ENCODE results near the gene EDN3. TPM values are rescaled to one million over a fixed set of nuclear protein-coding genes. Genes with fewer than 3 reads are reported as not detected.

The EDN3 gene
- total RNA-seq, 1 experiment from 2014 or later: not detected

DNA sequence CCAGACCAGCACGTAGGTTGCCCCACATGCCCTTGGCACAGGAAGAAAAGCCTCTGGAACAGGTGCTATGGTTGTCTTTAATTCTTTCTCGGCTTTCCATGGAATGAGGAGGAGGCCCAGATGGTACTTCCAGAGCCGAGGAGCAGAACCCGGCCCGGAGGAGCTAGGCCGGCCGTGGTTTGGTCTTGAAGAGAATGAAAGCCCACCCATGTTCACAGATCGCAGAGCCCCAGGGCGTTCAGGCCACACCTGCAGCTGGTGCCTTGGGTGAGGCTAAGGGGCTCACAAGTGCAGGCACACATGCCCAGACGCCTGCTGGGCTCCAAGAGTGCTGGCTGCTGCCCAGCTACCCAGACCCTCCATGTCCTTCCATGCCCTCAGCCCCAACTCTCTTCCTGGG is 20.0 kb downstream of the EDN3 start:
- Histone ChIP-seq H3K27me3 (replicated peaks) (peaks cover 39% of the 10 kb centered on the region), H3K4me3 (no peak overlapping the region), H3K9me3 (replicated peaks) (no peaks in the 10 kb centered on the region), H3K4me1 (replicated peaks) (no peaks in the 10 kb centered on the region), H3K36me3 (no peaks in the 10 kb centered on the region), H3K27ac (no peak overlapping the region)
- DNase-seq (ENCODE audit: low read depth in 1 of 2, low spot score in 2 of 2): no peak

DNA sequence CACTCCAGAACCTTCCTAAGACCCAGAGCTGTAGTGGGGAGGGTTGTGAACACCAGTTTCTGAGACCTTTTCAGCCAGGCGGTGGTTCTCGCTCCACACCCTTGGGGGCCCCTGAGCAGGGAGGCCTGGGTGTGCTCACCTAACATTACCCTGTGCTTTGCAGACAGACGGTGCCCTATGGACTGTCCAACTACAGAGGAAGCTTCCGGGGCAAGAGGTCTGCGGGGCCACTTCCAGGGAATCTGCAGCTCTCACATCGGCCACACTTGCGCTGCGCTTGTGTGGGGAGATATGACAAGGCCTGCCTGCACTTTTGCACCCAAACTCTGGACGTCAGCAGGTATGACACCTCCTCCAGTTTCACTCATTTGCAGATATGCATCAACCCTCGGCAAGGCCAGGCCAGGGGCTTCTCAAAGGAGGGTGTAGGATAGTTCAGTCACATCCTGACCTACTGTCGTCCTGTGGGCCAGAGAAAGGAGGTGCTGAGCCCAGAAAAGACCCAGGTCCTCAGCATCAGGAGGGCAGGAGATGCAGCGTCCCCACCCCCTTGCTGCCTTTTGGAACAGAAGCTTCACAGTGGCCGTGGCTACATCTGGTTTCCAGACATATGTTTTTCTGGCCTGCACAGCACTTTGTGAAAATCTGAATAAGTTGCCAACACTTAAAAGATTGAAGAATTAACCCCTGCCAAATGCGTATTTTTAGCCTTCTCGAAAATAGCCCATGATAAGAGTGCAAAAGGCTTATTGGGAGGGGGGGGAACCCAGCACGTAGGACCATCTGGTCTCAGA is 20.6 kb downstream of the EDN3 start:
- H3K27me3 ChIP-seq (replicated peaks): peaks cover 39% of the 10 kb centered on the region
- no peaks in the 10 kb centered on the region for H3K36me3 ChIP-seq
- no peak for DNase-seq (ENCODE audit: low read depth in 1 of 2, low spot score in 2 of 2)
- H3K4me3 ChIP-seq: no peak overlapping the region
- H3K27ac ChIP-seq: no peak overlapping the region
- H3K9me3 ChIP-seq (replicated peaks): no peaks in the 10 kb centered on the region
- H3K4me1 ChIP-seq (replicated peaks): no peaks in the 10 kb centered on the region

DNA sequence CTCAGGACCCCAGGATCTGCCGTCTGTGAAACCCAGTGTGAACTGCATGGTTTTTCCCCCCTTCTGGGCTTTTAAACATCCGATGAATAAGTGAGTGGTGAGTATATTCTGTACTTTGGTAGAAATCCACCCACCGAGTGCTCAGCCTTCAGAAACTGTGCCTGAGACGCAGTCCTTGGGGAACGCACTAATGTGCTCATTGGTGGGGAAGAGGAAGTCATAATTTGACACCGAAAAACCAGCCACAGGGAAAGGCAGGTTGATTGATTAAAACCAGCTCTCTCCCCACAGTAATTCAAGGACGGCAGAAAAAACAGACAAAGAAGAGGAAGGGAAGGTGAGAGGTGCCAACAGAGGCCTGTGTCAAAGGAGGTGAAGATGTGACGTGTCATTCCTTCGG is 21.7 kb downstream of the EDN3 start:
- no peak overlapping the region for H3K4me3 ChIP-seq
- H3K27ac ChIP-seq: no peak overlapping the region
- DNase-seq (ENCODE audit: low read depth in 1 of 2, low spot score in 2 of 2): no peak
- no peaks in the 10 kb centered on the region for H3K4me1 ChIP-seq (replicated peaks)
- no peaks in the 10 kb centered on the region for H3K9me3 ChIP-seq (replicated peaks)
- no peaks in the 10 kb centered on the region for H3K36me3 ChIP-seq
- H3K27me3 ChIP-seq (replicated peaks): peaks cover 34% of the 10 kb centered on the region

DNA sequence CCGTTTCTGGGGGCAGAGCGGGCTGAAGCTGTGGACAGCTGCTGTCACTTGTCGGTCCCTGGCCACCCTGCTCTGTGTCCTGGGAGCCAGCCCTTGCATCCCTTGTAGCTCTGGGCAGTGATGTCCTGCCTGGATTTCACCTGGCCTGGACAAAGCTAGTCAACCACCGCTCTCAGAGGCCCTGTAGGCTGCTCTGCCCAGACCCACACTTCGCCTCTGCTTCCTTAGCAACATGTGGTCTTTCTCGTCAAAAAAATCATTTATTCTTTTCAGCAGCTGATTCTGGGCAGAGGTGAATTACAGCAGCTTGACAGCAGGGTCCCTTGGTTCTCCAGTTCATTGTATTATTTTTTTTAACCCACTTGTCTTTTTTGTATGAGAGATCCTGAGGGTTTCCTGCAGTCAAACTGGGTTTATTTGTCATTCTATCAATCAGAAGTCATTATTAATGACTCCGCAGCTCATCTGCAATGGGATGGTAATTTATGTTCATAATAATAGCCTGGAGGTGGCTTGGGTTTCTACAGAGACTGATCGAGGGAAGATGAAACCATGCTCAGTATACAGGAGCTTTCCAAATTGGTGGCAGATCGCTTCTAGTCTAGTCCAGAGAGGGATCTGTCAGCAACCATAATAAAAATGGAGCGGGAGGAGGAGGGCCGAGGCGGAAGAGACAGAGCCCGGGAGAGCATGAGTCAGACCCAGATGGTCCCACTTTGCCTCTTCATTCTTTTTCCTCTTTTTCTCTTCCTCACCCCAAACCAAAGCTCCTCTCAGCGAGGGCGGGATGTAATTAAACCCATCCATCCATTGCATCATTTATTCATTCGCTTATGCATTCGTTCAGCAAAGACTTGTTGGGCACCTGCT is 22.4 kb downstream of the EDN3 start:
- Histone ChIP-seq H3K9me3 (replicated peaks) (no peaks in the 10 kb centered on the region), H3K4me1 (replicated peaks) (no peaks in the 10 kb centered on the region), H3K36me3 (no peaks in the 10 kb centered on the region), H3K27me3 (replicated peaks) (peaks cover 29% of the 10 kb centered on the region), H3K27ac (no peak overlapping the region), H3K4me3 (no peak overlapping the region)
- no peak for DNase-seq (ENCODE audit: low read depth in 1 of 2, low spot score in 2 of 2)

DNA sequence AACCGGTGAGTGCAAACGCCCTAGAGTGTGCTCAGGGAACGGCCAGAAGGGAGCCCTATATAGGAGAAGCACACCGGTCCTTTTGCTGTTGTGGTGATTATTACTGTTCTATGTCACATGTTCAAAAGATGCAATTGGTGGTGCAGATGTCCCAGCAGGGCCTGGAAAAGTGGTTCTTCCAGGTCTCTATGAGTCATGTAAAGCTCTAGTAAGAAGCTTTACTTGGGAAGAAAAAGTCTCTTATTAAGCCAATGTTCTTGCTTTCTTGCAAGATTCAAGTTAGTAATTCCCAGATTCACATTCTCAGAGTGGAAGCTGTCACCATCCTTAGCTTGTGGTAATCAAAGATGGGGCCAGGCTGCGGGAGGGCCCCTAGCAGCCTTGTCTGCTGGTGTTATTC is 23.3 kb downstream of the EDN3 start:
- Histone ChIP-seq H3K4me3 (no peak overlapping the region), H3K36me3 (no peaks in the 10 kb centered on the region), H3K27me3 (replicated peaks) (peaks cover 34% of the 10 kb centered on the region), H3K4me1 (replicated peaks) (no peaks in the 10 kb centered on the region), H3K27ac (no peak overlapping the region), H3K9me3 (replicated peaks) (no peaks in the 10 kb centered on the region)
- DNase-seq (ENCODE audit: low read depth in 1 of 2, low spot score in 2 of 2): no peak

DNA sequence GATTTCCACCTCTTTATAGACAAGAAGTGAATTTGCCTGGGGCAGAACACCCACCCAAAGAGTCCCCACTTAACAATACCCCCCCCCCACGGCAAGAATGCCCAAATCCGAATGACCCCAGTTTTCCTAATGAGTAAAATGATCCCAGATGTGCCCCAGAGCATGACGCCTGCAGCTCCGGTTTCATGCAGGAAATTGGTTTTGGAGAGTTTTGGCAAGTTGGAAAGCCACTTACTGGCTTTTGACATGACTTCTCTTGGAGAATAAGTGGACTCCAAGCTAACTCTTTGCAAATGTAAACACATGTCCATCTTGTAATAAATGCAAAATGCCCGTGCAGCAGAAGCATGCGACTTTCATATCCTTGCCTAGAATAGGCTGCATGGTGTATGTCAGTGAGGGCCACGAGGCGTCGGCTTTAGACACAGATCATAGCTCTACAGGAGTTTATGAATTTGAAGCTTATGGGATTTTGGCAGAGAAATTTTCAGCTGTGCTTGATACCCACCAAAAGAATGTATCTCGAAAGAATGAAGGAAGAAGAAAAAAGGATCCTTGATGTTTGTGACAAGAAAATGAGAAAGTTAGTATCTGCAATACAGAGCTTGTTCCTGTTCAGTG is 24.2 kb downstream of the EDN3 start:
- no peak overlapping the region for H3K4me3 ChIP-seq
- no peak for DNase-seq (ENCODE audit: low read depth in 1 of 2, low spot score in 2 of 2)
- H3K27me3 ChIP-seq (replicated peaks): peaks cover 33% of the 10 kb centered on the region
- H3K27ac ChIP-seq: no peak overlapping the region
- H3K36me3 ChIP-seq: no peaks in the 10 kb centered on the region
- no peaks in the 10 kb centered on the region for H3K9me3 ChIP-seq (replicated peaks)
- no peaks in the 10 kb centered on the region for H3K4me1 ChIP-seq (replicated peaks)

DNA sequence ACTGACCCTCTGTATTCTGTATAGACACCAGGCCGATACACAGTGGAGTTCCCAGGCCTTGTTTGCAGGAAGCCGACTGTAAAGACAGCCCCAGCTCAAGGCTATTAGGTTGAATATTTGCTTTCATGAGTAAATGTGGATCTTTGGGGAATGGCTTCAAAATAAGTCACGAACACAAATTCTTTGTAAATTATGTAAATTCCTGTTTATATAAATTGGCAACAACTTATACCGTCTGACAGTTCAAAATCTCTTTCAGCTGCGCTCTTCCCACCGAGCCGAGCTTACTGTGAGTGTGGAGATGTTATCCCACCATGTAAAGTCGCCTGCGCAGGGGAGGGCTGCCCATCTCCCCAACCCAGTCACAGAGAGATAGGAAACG is 24.7 kb downstream of the EDN3 start:
- DNase-seq (ENCODE audit: low read depth in 1 of 2, low spot score in 2 of 2): no peak
- Histone ChIP-seq H3K27me3 (replicated peaks) (peaks cover 28% of the 10 kb centered on the region), H3K4me3 (no peak overlapping the region), H3K36me3 (no peaks in the 10 kb centered on the region), H3K9me3 (replicated peaks) (no peaks in the 10 kb centered on the region), H3K4me1 (replicated peaks) (no peaks in the 10 kb centered on the region), H3K27ac (no peak overlapping the region)

DNA sequence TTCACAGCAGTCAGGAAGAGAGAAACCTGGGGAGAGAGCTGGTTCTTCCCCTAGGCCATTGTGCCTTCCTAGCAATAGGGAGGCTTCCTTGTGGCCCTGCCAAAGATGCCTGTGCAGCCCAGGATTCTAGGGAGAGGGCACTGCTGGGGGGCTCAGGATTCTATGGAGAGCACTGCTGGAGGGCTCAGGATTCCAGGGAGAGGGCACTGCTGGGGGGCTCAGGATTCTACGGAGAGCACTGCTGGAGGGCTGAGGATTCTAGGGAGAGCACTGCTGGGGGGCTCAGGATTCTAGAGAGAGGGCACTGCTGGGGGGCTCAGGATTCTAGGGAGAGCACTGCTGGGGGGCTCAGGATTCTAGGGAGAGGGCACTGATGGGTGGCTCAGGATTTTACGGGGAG is 25.8 kb downstream of the EDN3 start:
- H3K27ac ChIP-seq: no peak overlapping the region
- no peak for DNase-seq (ENCODE audit: low read depth in 1 of 2, low spot score in 2 of 2)
- H3K9me3 ChIP-seq (replicated peaks): no peaks in the 10 kb centered on the region
- no peaks in the 10 kb centered on the region for H3K4me1 ChIP-seq (replicated peaks)
- H3K4me3 ChIP-seq: no peak overlapping the region
- H3K36me3 ChIP-seq: no peaks in the 10 kb centered on the region
- H3K27me3 ChIP-seq (replicated peaks): peaks cover 27% of the 10 kb centered on the region

DNA sequence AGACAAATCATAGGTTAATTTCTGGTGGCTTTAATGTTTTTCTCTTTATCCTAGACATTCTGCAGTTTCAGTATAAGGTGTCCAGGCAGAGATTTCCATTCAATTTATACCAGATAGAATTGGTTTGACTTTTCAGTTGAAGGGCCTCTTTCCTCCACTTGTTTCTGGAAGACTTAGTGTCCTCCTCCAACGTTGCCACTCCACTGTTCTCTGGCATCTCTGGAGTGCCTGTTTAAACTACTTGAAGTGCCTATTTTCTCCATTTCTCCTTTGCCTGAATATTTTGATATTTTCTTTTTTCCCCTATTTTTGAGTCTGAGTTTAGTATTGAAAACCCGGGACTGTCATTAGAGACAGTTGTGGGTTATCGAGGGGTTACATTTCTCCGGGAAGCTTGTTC is 27.7 kb downstream of the EDN3 start:
- no peak for DNase-seq (ENCODE audit: low read depth in 1 of 2, low spot score in 2 of 2)
- Histone ChIP-seq H3K36me3 (no peaks in the 10 kb centered on the region), H3K9me3 (replicated peaks) (no peaks in the 10 kb centered on the region), H3K4me3 (no peak overlapping the region), H3K27me3 (replicated peaks) (peaks cover 17% of the 10 kb centered on the region), H3K4me1 (replicated peaks) (no peaks in the 10 kb centered on the region), H3K27ac (no peak overlapping the region)

DNA sequence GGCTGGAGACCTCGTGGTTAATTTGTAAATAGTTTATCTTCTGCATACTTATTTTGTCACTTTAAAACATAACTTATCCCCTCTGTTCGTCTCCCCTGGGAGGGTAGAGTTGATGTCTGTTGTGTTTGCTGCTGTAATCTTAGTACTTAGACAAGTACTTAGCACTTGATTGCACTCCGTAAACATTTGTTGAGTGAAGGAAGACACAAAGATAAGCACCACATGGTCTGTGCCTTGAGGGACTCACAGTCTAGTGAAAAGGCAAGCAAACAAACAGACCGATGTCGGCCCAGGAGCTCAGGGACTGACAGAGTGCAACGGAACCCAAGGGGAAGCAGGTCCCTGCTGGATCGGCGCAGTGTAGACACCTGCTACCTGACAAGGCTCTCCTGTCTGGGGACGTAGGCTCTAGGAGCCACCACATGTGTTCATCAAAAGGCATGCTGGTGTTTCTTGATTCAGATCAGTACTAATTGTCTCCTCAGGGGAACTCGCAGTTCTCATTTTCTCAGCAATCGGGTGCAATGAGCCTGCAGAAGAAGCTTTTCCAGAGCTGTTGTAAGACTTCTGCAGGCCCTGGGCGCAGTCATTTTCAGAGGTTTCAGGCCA is 31.4 kb downstream of the EDN3 start:
- no peak for DNase-seq (ENCODE audit: low read depth in 1 of 2, low spot score in 2 of 2)
- Histone ChIP-seq H3K4me1 (replicated peaks) (no peaks in the 10 kb centered on the region), H3K36me3 (no peaks in the 10 kb centered on the region)

DNA sequence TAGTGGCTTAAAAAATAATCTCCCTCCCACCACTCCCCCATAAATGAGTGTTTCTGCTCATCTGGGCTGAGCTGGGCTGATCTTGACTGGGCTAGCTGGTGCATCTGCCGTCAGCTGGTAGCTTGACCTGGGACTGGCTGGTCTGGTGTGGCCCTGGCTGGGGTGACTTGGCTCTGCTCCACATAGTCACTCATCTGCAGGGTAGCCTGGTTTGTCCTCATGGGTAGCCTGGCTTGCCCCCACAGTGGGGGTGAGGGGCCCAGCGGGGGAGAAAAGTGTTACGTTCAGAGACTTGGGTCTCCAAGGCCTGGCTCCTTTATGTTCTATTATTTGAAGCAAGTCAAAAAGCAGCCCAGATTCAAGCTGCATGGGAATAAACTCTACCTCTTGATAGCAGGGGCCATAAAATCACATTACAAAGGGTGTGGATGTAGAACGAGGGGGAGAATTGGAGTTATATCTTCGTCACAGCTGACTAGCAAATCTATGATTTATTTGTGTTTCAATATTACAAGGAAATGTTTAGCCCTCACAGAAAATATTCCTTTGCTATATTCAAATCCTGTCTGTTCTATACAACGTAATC is 32.9 kb downstream of the EDN3 start:
- Histone ChIP-seq H3K4me3 (no peak overlapping the region), H3K36me3 (no peaks in the 10 kb centered on the region), H3K4me1 (replicated peaks) (no peaks in the 10 kb centered on the region), H3K27ac (no peak overlapping the region), H3K27me3 (replicated peaks) (peaks cover 8% of the 10 kb centered on the region), H3K9me3 (replicated peaks) (no peaks in the 10 kb centered on the region)
- DNase-seq (ENCODE audit: low read depth in 1 of 2, low spot score in 2 of 2): no peak

More for the DNA sequence above, 31.4 kb downstream of the EDN3 start:
- no peak overlapping the region for H3K27ac ChIP-seq
- H3K9me3 ChIP-seq (replicated peaks): no peaks in the 10 kb centered on the region
- peaks cover 10% of the 10 kb centered on the region for H3K27me3 ChIP-seq (replicated peaks)
- H3K4me3 ChIP-seq: no peak overlapping the region

DNA sequence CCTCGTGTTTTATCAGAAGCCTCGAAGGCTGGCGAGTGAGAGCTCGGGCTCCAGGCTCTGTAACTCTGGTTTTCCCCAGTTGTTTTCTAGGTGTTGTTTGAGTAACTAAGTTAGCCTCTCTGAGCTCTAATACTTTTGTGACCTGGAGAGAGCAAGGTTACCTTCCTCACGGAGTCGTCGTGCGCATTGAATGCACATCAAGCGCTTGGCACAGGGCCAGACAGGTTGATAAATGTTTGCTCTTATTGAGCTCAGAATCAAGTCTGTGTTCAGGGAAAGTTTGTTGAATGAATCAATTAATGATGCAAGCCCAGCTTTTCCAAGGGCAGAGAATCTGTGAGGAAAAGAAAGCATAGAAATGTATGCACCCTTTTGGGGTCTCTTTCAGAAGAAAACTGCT is 33.5 kb downstream of the EDN3 start:
- Histone ChIP-seq H3K4me1 (replicated peaks) (no peaks in the 10 kb centered on the region), H3K36me3 (no peaks in the 10 kb centered on the region), H3K27ac (no peak overlapping the region), H3K4me3 (no peak overlapping the region), H3K9me3 (replicated peaks) (no peaks in the 10 kb centered on the region), H3K27me3 (replicated peaks) (peaks cover 4% of the 10 kb centered on the region; the same call in 1 of the 2 replicates)
- no peak for DNase-seq (ENCODE audit: low read depth in 1 of 2, low spot score in 2 of 2)

DNA sequence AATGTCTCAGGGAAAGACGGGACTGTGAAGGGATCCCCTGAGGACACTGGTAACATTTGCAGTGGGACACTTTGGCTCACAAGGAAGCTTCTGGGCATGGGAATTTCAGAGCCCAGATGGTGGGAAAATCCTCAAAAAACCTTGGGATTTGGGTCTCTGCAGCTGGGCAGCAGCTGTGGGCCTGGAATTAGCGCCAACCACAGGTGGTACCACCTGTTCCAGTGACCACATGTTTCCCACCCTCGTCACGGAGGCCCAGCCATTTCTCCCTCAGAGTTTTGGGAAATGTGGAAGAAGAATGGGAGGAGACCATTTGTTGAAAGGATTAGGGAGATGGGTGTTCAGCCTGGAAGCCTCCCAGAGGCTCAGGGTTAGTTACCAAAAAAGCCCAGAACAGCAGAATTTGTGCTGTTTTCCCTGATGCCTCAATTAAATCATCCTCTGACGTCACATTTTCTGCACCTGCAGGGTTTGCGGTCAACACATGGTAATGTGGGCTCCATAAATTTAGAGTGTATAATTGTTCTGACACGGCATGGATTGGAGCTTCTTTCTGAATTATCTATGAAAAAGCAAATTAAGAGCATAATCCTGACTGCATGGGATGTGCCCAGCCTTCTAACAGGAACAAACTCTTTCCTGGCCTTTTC is 34.4 kb downstream of the EDN3 start:
- no peaks in the 10 kb centered on the region for H3K9me3 ChIP-seq (replicated peaks)
- no peaks in the 10 kb centered on the region for H3K4me1 ChIP-seq (replicated peaks)
- no peak overlapping the region for H3K4me3 ChIP-seq
- H3K36me3 ChIP-seq: no peaks in the 10 kb centered on the region
- DNase-seq (ENCODE audit: low read depth in 1 of 2, low spot score in 2 of 2): no peak
- peaks cover 4% of the 10 kb centered on the region; the same call in 1 of the 2 replicates for H3K27me3 ChIP-seq (replicated peaks)
- no peak overlapping the region for H3K27ac ChIP-seq
